Measurements from ENCODE around the gene GRAMD1C.

GRAMD1C gene

GRCh38 chr3:113831103-113831355, 7.6 kb upstream of the GRAMD1C start:
- no peak for TF ChIP-seq ZNF384 (IDR thresholded peaks at IDR 0.05)
- no peak for TF ChIP-seq TARDBP (IDR thresholded peaks at IDR 0.05)
- TF ChIP-seq ARNT (IDR thresholded peaks at IDR 0.05): no peak
- no peak for TF ChIP-seq HDGF (IDR thresholded peaks at IDR 0.05; ENCODE audit: borderline replicate concordance)
- TF ChIP-seq FOXM1 (IDR thresholded peaks at IDR 0.05; ENCODE audit: borderline replicate concordance): no peak
- TF ChIP-seq CTBP1 (IDR thresholded peaks at IDR 0.05; ENCODE audit: borderline replicate concordance): no peak
- TF ChIP-seq FOXA1 (IDR thresholded peaks at IDR 0.05): no peak
- TF ChIP-seq BHLHE40 (IDR thresholded peaks at IDR 0.05; ENCODE audit: borderline replicate concordance): no peak
- TF ChIP-seq SUZ12 (IDR thresholded peaks at IDR 0.05): no peak
- no peak for TF ChIP-seq NFRKB (IDR thresholded peaks at IDR 0.05)
- TF ChIP-seq L3MBTL2 (conservative IDR thresholded peaks at IDR 0.05): no peak
- CTCF ChIA-PET: no interaction called here
- POLR2A ChIA-PET: no interaction called here
- no peak for DNase-seq (ENCODE audit: extremely low spot score)

DNA sequence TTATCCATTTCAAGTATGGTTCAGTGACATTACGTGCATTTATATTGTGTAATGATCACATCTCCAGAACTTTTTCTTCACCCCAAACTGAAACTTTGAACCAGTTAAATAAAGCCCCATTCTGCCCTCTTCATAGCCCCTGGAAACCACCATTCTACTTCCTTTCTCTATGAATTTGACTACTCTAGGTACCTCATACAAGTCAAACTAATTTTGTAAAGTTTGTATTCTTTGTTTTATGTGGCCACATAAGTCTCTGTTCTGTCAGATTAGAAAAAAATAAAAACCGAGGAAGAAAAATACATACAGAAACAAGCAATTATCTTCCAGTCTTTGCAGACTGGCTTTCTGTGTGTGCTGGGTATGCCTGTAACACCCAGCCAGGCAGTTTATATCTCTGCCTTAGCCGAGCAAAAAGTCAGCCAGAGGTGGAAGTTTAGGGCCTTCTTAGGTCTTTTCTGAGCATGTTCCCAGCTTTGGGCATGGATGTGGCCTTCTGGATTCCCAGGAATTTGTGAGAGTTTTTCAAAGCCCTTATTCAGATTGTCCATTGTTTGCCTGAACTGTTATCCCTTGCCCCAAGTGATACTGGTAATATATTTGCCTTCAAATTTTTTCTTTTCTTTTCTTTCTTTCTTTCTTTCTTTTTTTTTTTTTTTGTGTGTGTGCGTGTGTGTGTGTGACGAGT, 6.0 kb upstream of the GRAMD1C start:
- ChIA-PET POLR2A (no interaction called here), CTCF (no interaction called here)
- no peak for DNase-seq (ENCODE audit: extremely low spot score)
- no peak for TF ChIP-seq SP1 (IDR thresholded peaks at IDR 0.05)
- TF ChIP-seq L3MBTL2 (conservative IDR thresholded peaks at IDR 0.05): no peak
- no peak for TF ChIP-seq FOXA1 (IDR thresholded peaks at IDR 0.05)
- TF ChIP-seq CTBP1 (IDR thresholded peaks at IDR 0.05; ENCODE audit: borderline replicate concordance): no peak
- TF ChIP-seq BHLHE40 (IDR thresholded peaks at IDR 0.05; ENCODE audit: borderline replicate concordance): no peak
- no peak for TF ChIP-seq FOXM1 (IDR thresholded peaks at IDR 0.05; ENCODE audit: borderline replicate concordance)
- TF ChIP-seq LEF1 (IDR thresholded peaks at IDR 0.05; ENCODE audit: borderline replicate concordance): no peak
- no peak for TF ChIP-seq HDGF (IDR thresholded peaks at IDR 0.05; ENCODE audit: borderline replicate concordance)
- TF ChIP-seq ZNF384 (IDR thresholded peaks at IDR 0.05): no peak
- TF ChIP-seq TARDBP (IDR thresholded peaks at IDR 0.05): no peak

- ChIA-PET POLR2A (no interaction called here), CTCF (no interaction called here)
- TF ChIP-seq FOXA1 (IDR thresholded peaks at IDR 0.05): no peak
- no peak for TF ChIP-seq BHLHE40 (IDR thresholded peaks at IDR 0.05; ENCODE audit: borderline replicate concordance)
- no peak for TF ChIP-seq HDGF (IDR thresholded peaks at IDR 0.05; ENCODE audit: borderline replicate concordance)
- TF ChIP-seq PKNOX1 (IDR thresholded peaks at IDR 0.05): no peak
- no peak for TF ChIP-seq FOXM1 (IDR thresholded peaks at IDR 0.05; ENCODE audit: borderline replicate concordance)
- no peak for TF ChIP-seq L3MBTL2 (conservative IDR thresholded peaks at IDR 0.05)
- no peak for TF ChIP-seq NFRKB (IDR thresholded peaks at IDR 0.05)
- no peak for TF ChIP-seq LEF1 (IDR thresholded peaks at IDR 0.05; ENCODE audit: borderline replicate concordance)
- no peak for TF ChIP-seq CTBP1 (IDR thresholded peaks at IDR 0.05; ENCODE audit: borderline replicate concordance)
- DNase-seq (ENCODE audit: extremely low spot score): no peak
Observed at GRCh38 chr3:113834983-113835382, 3.6 kb upstream of the GRAMD1C start.

GRCh38 chr3:113839551-113839950, 963 bp downstream of the GRAMD1C start:
- CTCF ChIA-PET: interaction anchor here (0.6 kb wide), 1 partner anchor 72 kb away, joined by 4 read pairs; no protein-coding TSS in a partner anchor
- no peak for TF ChIP-seq LEF1 (IDR thresholded peaks at IDR 0.05; ENCODE audit: borderline replicate concordance)
- TF ChIP-seq ARNT (IDR thresholded peaks at IDR 0.05): no peak
- TF ChIP-seq PKNOX1 (IDR thresholded peaks at IDR 0.05): no peak
- POLR2A ChIA-PET: interaction anchor here (1.1 kb wide), 1 partner anchor 143 kb away, joined by 3 read pairs; the partner anchor contains the start of gene USF3
- no peak for DNase-seq (ENCODE audit: extremely low spot score)

DNA sequence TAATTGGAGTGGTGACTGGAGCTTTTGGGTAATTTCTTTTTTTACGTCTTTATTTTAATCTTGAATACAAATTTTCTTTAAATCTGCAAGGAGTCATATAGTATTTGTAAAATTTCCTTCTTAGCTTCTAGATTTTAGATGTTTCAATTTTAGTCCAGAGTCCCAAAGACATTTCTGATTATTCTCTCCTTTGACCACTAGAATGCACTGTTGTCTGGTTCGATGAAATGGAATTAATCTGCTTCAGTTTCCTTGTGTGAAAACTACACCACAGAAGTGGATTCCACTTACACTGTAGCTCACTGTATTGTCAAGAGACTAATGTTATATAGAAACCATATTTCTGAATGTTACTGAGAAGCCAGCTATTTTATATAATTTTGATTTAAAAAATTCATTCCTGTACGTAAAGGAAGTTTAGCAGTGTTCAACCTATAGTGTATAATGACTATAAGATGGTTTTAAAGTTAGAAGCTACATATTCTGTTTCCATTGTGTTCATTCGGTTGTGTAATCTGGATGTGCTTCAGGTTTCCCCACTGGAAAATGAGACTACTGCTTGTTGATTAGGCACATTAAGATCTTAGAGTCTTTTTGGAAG, 6.1 kb downstream of the GRAMD1C start:
- peak; percentile 45 for DNase-seq (ENCODE audit: extremely low spot score)
- ChIA-PET CTCF (interaction anchor here (0.6 to 1.8 kb wide), 10 partner anchors 20 to 979 kb away, joined by 3 to 7 read pairs (median 4); no protein-coding TSS in a partner anchor), POLR2A (no interaction called here)
- no peak for TF ChIP-seq CTBP1 (IDR thresholded peaks at IDR 0.05; ENCODE audit: borderline replicate concordance)
- TF ChIP-seq ZNF384 (IDR thresholded peaks at IDR 0.05): no peak
- no peak for TF ChIP-seq BHLHE40 (IDR thresholded peaks at IDR 0.05; ENCODE audit: borderline replicate concordance)
- no peak for TF ChIP-seq NFRKB (IDR thresholded peaks at IDR 0.05)
- TF ChIP-seq ELF4 (IDR thresholded peaks at IDR 0.05): no peak
- TF ChIP-seq LEF1 (IDR thresholded peaks at IDR 0.05; ENCODE audit: borderline replicate concordance): no peak
- TF ChIP-seq PKNOX1 (IDR thresholded peaks at IDR 0.05): no peak
- TF ChIP-seq FOXA1 (IDR thresholded peaks at IDR 0.05): no peak
- TF ChIP-seq SP1 (IDR thresholded peaks at IDR 0.05): no peak
- TF ChIP-seq HDGF (IDR thresholded peaks at IDR 0.05; ENCODE audit: borderline replicate concordance): no peak
- no peak for TF ChIP-seq SUZ12 (IDR thresholded peaks at IDR 0.05)
- TF ChIP-seq FOXM1 (IDR thresholded peaks at IDR 0.05; ENCODE audit: borderline replicate concordance): no peak
- no peak for TF ChIP-seq TARDBP (IDR thresholded peaks at IDR 0.05)
- no peak for TF ChIP-seq ARNT (IDR thresholded peaks at IDR 0.05)
- TF ChIP-seq L3MBTL2 (conservative IDR thresholded peaks at IDR 0.05): no peak
- TF ChIP-seq FOXK2 (IDR thresholded peaks at IDR 0.05): no peak

DNA sequence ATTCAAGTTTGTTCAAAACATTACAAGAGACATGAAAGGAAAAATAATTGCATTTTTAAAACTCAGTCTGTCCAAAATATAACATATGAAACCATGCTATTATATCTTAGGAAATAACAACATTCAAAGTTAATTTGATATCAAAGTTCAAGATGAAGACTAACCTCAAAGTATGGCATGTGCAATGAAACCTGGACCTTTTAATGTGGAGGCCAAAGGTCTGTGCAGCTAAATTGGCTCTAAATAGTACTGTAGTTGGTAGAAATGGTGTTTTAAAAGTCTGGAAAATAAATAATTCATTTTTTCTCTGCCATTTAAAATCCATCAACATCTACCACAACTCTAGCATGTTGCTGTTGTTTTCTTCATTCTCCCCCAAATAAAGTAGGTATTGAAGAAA, 8.7 kb downstream of the GRAMD1C start:
- TF ChIP-seq PKNOX1 (IDR thresholded peaks at IDR 0.05) (no peak), NFRKB (IDR thresholded peaks at IDR 0.05) (no peak), SP1 (IDR thresholded peaks at IDR 0.05) (no peak), CTBP1 (IDR thresholded peaks at IDR 0.05; ENCODE audit: borderline replicate concordance) (no peak), ELF4 (IDR thresholded peaks at IDR 0.05) (no peak), FOXK2 (IDR thresholded peaks at IDR 0.05) (no peak), ARNT (IDR thresholded peaks at IDR 0.05) (no peak), L3MBTL2 (conservative IDR thresholded peaks at IDR 0.05) (no peak), ZNF384 (IDR thresholded peaks at IDR 0.05) (no peak), HDGF (IDR thresholded peaks at IDR 0.05; ENCODE audit: borderline replicate concordance) (no peak), SUZ12 (IDR thresholded peaks at IDR 0.05) (no peak), TARDBP (IDR thresholded peaks at IDR 0.05) (no peak), FOXA1 (IDR thresholded peaks at IDR 0.05) (no peak)
- POLR2A ChIA-PET: no interaction called here
- CTCF ChIA-PET: no interaction called here
- no peak for DNase-seq (ENCODE audit: extremely low spot score)
